ENCODE results near the gene RTP5. TPM values are rescaled to one million over a fixed set of nuclear protein-coding genes. Genes with fewer than 3 reads are reported as not detected.

Gene RTP5
- total and polyA plus RNA-seq, 2 donors (not counting 1 experiment from before 2014, with no cell fraction given), result not detected

DNA sequence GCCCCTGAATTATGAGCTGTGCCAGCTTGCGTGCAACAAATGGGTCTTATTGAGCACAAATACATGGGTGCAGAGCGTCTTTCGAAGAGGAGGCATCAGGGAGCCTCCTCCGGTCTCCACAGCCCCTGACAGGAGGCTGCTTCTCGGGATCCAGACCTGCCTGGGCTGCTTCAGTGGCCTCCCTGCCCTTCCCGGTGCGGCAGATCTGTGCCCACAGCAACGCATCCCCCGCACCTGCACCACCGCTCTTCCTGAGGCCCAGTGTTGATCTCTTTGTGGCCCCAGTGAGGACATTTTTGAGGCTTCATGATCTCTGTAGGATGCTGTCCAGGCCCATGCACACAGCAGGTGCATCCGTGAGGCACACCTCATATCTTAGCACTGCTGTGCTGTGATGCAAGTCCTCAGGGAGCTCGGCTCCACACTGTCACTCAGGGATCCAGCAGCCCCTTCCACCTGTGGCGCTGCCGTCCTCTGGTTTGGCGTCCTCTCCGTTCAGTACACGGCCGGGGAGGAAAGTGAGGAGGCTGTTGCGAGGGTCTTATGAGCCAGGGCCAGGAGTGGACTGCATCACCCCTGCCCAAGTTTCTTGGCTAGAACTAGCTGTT is 17.4 kb downstream of the RTP5 start:
- no peaks in the 10 kb centered on the region for H3K27me3 ChIP-seq (ENCODE audit: control insufficient read depth, insufficient read depth, low read length)
- no peaks in the 10 kb centered on the region for H3K9me3 ChIP-seq (ENCODE audit: control insufficient read depth, insufficient read depth, low read depth, low read length)
- no peak overlapping the region for H3K4me3 ChIP-seq (replicated peaks in 1 of 4; ENCODE audit: control extremely low read depth in 1 of 4, insufficient read depth in 1 of 4, low read depth in 3 of 4, low read length in 4 of 4)
- TF ChIP-seq, protein P1, sequence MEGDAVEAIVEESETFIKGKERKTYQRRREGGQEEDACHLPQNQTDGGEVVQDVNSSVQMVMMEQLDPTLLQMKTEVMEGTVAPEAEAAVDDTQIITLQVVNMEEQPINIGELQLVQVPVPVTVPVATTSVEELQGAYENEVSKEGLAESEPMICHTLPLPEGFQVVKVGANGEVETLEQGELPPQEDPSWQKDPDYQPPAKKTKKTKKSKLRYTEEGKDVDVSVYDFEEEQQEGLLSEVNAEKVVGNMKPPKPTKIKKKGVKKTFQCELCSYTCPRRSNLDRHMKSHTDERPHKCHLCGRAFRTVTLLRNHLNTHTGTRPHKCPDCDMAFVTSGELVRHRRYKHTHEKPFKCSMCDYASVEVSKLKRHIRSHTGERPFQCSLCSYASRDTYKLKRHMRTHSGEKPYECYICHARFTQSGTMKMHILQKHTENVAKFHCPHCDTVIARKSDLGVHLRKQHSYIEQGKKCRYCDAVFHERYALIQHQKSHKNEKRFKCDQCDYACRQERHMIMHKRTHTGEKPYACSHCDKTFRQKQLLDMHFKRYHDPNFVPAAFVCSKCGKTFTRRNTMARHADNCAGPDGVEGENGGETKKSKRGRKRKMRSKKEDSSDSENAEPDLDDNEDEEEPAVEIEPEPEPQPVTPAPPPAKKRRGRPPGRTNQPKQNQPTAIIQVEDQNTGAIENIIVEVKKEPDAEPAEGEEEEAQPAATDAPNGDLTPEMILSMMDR (conservative IDR thresholded peaks at IDR 0.05 in 1 of 2, IDR thresholded peaks at IDR 0.05 in 1 of 2; ENCODE audit: low read depth in 1 of 2, low read length in 2 of 2), result no peak
- TF ChIP-seq EZH2 (IDR thresholded peaks at IDR 0.05; ENCODE audit: low read length, missing control alignments), result no peak
- H3K4me2 ChIP-seq (ENCODE audit: extremely low read depth, insufficient read depth, low read length), result no peak overlapping the region
- H3K9ac ChIP-seq (ENCODE audit: insufficient read depth, low read length), result no peak overlapping the region
- H3K4me1 ChIP-seq (ENCODE audit: control insufficient read depth, extremely low read depth, insufficient read depth, low read length), result peaks cover 7% of the 10 kb centered on the region
- no peaks in the 10 kb centered on the region for H3K36me3 ChIP-seq (ENCODE audit: control insufficient read depth, insufficient read depth, low read length)
- no peak overlapping the region for H3K27ac ChIP-seq (ENCODE audit: insufficient read depth, low read length)
- DNase-seq (ENCODE audit: low read depth in 2 of 2), result no peak
- no peaks in the 10 kb centered on the region for H3K79me2 ChIP-seq (ENCODE audit: control insufficient read depth, insufficient read depth, low read length)
- H4K20me1 ChIP-seq (ENCODE audit: control insufficient read depth, extremely low read depth, insufficient read depth, low read length), result no peaks in the 10 kb centered on the region
- no peak overlapping the region for H2AFZ ChIP-seq (ENCODE audit: low read length)

DNA sequence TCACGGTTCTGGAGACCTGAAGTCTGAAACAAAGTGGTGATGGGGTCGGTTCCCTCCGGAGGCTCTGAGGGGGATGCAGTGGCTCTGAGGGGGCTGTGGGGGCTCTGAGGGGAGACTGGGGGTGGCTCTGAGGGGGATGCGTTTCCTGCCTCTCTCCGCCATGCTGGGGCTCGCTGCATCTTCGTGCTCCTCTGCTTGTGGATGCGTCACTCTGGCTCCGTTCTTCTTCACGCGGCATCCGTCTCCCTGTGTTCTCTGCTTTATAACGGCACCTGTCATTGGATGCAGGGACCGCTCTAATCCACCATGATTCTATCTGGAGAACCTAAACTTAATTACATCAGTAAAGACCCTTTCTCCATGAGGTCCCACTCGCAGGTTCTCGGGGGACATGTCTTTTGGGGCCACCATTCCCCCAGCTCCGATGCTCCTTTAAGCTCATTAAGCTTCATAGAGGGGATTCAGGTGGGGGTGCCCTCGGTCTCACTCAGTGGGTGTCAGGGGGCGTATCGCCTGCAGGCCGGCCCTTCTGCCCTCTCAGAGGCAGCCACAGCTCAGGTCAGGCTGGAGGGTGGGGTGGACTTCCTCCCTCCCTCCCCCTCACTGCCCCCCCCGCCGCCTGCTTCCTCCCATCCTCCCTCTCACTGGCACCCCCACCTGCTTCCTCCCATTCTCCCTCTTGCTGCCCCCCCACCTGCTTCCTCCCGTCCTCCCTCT is 18.4 kb downstream of the RTP5 start:
- Histone ChIP-seq H3K4me3 (replicated peaks in 1 of 4; ENCODE audit: control extremely low read depth in 1 of 4, insufficient read depth in 1 of 4, low read depth in 3 of 4, low read length in 4 of 4) (no peak overlapping the region), H3K9ac (ENCODE audit: insufficient read depth, low read length) (no peak overlapping the region), H4K20me1 (ENCODE audit: control insufficient read depth, extremely low read depth, insufficient read depth, low read length) (no peaks in the 10 kb centered on the region), H3K4me2 (ENCODE audit: extremely low read depth, insufficient read depth, low read length) (no peak overlapping the region), H3K27me3 (ENCODE audit: control insufficient read depth, insufficient read depth, low read length) (no peaks in the 10 kb centered on the region), H3K9me3 (ENCODE audit: control insufficient read depth, insufficient read depth, low read depth, low read length) (no peaks in the 10 kb centered on the region), H3K79me2 (ENCODE audit: control insufficient read depth, insufficient read depth, low read length) (no peaks in the 10 kb centered on the region), H3K4me1 (ENCODE audit: control insufficient read depth, extremely low read depth, insufficient read depth, low read length) (no peaks in the 10 kb centered on the region), H3K36me3 (ENCODE audit: control insufficient read depth, insufficient read depth, low read length) (no peaks in the 10 kb centered on the region), H2AFZ (ENCODE audit: low read length) (no peak overlapping the region), H3K27ac (ENCODE audit: insufficient read depth, low read length) (no peak overlapping the region)
- no peak for DNase-seq (ENCODE audit: low read depth in 2 of 2)
- no peak for TF ChIP-seq EZH2 (IDR thresholded peaks at IDR 0.05; ENCODE audit: low read length, missing control alignments)
- TF ChIP-seq, protein P1 (conservative IDR thresholded peaks at IDR 0.05 in 1 of 2, IDR thresholded peaks at IDR 0.05 in 1 of 2; ENCODE audit: low read depth in 1 of 2, low read length in 2 of 2), result no peak

DNA sequence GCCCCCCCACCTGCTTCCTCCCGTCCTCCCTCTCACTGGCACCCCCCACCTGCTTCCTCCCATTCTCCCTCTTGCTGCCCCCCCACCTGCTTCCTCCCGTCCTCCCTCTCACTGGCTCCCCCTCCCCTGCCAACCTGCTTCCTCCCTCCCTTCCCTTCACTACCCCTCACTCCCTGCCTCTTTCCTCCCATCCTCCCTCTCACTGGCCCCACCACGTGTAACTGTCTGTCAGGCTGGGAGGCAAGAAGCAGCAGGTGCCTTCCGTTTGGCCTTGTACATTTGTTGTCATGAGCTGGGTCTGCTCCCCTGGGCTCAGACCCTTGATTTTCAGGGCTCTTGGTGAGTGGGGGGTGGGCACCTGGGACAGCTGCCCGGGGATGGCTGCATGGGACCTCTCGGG is 19.1 kb downstream of the RTP5 start:
- Histone ChIP-seq H3K9ac (ENCODE audit: insufficient read depth, low read length) (no peak overlapping the region), H3K4me2 (ENCODE audit: extremely low read depth, insufficient read depth, low read length) (no peak overlapping the region), H2AFZ (ENCODE audit: low read length) (no peak overlapping the region), H3K9me3 (ENCODE audit: control insufficient read depth, insufficient read depth, low read depth, low read length) (no peaks in the 10 kb centered on the region), H4K20me1 (ENCODE audit: control insufficient read depth, extremely low read depth, insufficient read depth, low read length) (no peaks in the 10 kb centered on the region), H3K4me1 (ENCODE audit: control insufficient read depth, extremely low read depth, insufficient read depth, low read length) (no peaks in the 10 kb centered on the region), H3K4me3 (replicated peaks in 1 of 4; ENCODE audit: control extremely low read depth in 1 of 4, insufficient read depth in 1 of 4, low read depth in 3 of 4, low read length in 4 of 4) (no peak overlapping the region), H3K79me2 (ENCODE audit: control insufficient read depth, insufficient read depth, low read length) (no peaks in the 10 kb centered on the region), H3K36me3 (ENCODE audit: control insufficient read depth, insufficient read depth, low read length) (no peaks in the 10 kb centered on the region), H3K27ac (ENCODE audit: insufficient read depth, low read length) (no peak overlapping the region), H3K27me3 (ENCODE audit: control insufficient read depth, insufficient read depth, low read length) (no peaks in the 10 kb centered on the region)
- TF ChIP-seq, protein P1 (conservative IDR thresholded peaks at IDR 0.05 in 1 of 2, IDR thresholded peaks at IDR 0.05 in 1 of 2; ENCODE audit: low read depth in 1 of 2, low read length in 2 of 2), result no peak
- no peak for TF ChIP-seq EZH2 (IDR thresholded peaks at IDR 0.05; ENCODE audit: low read length, missing control alignments)
- no peak for DNase-seq (ENCODE audit: low read depth in 2 of 2)

All from fibroblast of lung (primary cell).